Measurements from ENCODE around the gene ARF6.
"Not testable (repeated sequence)": the region's sequence is repeated elsewhere in the genome, so short reads cannot be mapped to it uniquely, and the experiment has no call there.

The ARF6 gene

DNA sequence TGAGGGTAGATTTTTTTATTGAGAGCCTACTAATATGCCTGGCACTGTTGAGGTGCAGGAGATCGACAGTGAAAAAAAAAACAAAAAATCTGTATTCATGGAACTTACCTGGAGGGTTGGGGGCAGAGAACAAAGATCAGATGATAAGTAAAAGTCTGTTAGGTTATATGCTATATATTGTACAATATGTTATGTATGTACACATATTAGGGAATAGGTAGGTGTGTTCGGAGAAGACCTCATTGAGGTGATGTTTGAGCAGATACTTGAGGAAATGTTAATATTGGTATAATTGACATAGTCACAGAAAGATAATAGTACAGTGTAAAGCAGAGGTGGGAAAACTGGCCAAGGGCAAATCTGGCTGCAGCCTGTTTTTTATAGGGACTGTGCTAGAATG is 5.6 kb downstream of the ARF6 start:
- DNase-seq (ENCODE audit: insufficient read length, low spot score) (no peak), FAIRE-seq (no peak)
- TF ChIP-seq CTCF (IDR thresholded peaks at IDR 0.05; ENCODE audit: insufficient read depth, missing control alignments): no peak

GRCh38 chr14:49900973-49901372 is 8.1 kb downstream of the ARF6 start:
- no peak for DNase-seq (ENCODE audit: insufficient read length, low spot score)
- no peak for TF ChIP-seq CTCF (IDR thresholded peaks at IDR 0.05; ENCODE audit: insufficient read depth, missing control alignments)
- no peak for FAIRE-seq

GRCh38 chr14:49902679-49903246 is 9.9 kb downstream of the ARF6 start:
- not testable (repeated sequence) for FAIRE-seq; DNase-seq (ENCODE audit: insufficient read length, low spot score)

- FAIRE-seq (no peak), DNase-seq (ENCODE audit: insufficient read length, low spot score) (no peak)
- TF ChIP-seq CTCF (IDR thresholded peaks at IDR 0.05; ENCODE audit: insufficient read depth, missing control alignments): no peak
Observed at GRCh38 chr14:49904270-49904669, 11.4 kb downstream of the ARF6 start.

DNA sequence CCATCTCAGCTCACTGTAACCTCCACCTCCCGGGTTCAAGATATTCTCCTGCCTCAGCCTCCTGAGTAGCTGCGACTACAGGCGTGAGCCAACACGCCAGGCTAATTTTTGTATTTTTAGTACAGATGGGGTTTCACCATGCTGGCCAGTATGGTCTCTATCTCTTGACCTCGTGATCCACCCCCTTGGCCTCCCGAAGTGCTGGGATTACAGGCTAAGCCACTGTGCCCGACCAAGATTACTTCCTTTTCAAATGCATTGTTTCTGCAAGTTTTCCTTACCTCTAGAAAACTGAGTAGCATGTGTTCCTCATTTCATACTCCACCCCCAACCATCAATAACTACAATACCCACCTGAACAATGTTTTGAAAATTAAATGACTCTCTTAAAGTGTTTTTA is 13.1 kb downstream of the ARF6 start:
- DNase-seq (ENCODE audit: insufficient read length, low spot score): no peak
- FAIRE-seq: no peak
- no peak for TF ChIP-seq CTCF (IDR thresholded peaks at IDR 0.05; ENCODE audit: insufficient read depth, missing control alignments)

- FAIRE-seq (no peak), DNase-seq (ENCODE audit: insufficient read length, low spot score) (no peak)
- TF ChIP-seq CTCF (IDR thresholded peaks at IDR 0.05; ENCODE audit: insufficient read depth, missing control alignments): no peak
Observed at GRCh38 chr14:49907186-49907585, 14.3 kb downstream of the ARF6 start.

DNA sequence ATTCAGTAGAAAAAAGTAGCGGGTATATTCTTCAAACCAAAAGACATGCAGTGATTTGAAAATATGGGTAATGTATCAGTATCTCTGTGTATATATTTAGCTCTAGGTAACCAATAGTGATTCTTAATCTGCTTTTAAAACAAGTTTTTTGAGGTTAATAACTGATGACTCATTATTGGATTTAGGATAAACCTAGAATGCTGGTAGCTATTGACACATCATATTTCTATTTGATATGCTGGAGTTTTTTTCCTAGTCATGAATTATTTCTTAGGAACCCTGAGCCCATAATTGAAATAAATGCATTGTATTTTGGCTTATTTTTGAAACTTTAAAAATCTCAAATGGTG is 15.5 kb downstream of the ARF6 start:
- FAIRE-seq (no peak), DNase-seq (ENCODE audit: insufficient read length, low spot score) (no peak)
- TF ChIP-seq CTCF (IDR thresholded peaks at IDR 0.05; ENCODE audit: insufficient read depth, missing control alignments): no peak

DNA sequence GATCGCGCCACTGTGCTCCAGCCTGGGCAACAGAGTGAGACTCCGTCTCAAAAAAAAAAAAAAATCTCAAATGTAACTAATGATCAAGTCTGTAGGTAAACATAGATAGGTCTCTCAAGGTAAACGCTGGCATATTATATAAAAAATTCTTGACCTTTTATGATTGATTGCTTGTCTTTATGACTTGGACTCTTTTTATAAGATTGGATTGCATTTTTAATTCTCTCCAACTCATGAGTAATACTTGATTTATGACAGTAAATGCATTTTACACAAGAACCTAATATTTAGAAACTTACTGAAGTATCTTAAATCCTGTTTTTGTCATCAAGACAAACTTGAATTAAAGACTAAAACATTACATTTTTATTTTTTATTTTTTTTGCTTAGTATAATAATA is 16.1 kb downstream of the ARF6 start:
- TF ChIP-seq CTCF (IDR thresholded peaks at IDR 0.05; ENCODE audit: insufficient read depth, missing control alignments): no peak
- FAIRE-seq (no peak), DNase-seq (ENCODE audit: insufficient read length, low spot score) (no peak)
